HepG2 (cell line): ENCODE measurements around the gene TUBAL3. TPM values are rescaled to one million over a fixed set of nuclear protein-coding genes. Genes with fewer than 3 reads are reported as not detected.

Experiments used
- ATAC-seq: fragments of 200-7000 bp; cut with Tn5 transposase; 3 replicates; pipeline ENCODE4 v1.9.1; 2020; ENCODE audit warnings: mild to moderate bottlenecking, moderate library complexity
- BruUV-seq: library from RNA; stranded (reverse); fragments of 400-500 nt; replicated peaks from 2 replicates; lab custom pipeline; 2021; lab: Mats Ljungman, UMichigan
- CTCF ChIA-PET: fragments of 300-600 bp; formaldehyde crosslinking; extraction: SDS; loops from one replicate; lab custom pipeline; 2021; ENCODE audit warnings: low total read pairs, inconsistent platforms, low intra/inter-chr PET ratio; lab: Yijun Ruan, JAX
- POLR2A ChIA-PET: fragments of 350-600 bp; sonication (Branson Sonifier 250); formaldehyde crosslinking; loops from one replicate; lab custom pipeline; 2020; ENCODE audit warnings: antibody characterized with exemption, inconsistent platforms; lab: Yijun Ruan, JAX
- DNase-seq: peaks from one replicate; pipeline ENCODE4 v3.0.0-alpha.2; 2015; ENCODE audit warnings: low spot score
- FAIRE-seq: peaks from 3 replicates; lab custom pipeline; 2011; peaks lifted over from hg19 to GRCh38; lab: Jason Lieb, UNC
- H2AFZ ChIP-seq: one replicate; pipeline ENCODE4 v1.6.1; 2011; ENCODE audit warnings: low read length, inconsistent platforms
- H3K27ac ChIP-seq: fragments of 300-600 bp; 3 replicates; pipeline ENCODE4 v1.8.0; 2011; ENCODE audit warnings: mixed run types, mild to moderate bottlenecking, mixed read lengths, low read length, inconsistent platforms; ENCODE audit not compliant: insufficient read depth; ENCODE audit errors: extremely low read length
- H3K27me3 ChIP-seq, 2 experiments: fragments of 200-600 bp in 1 of 2; 2 replicates in 1 of 2; 3 replicates in 1 of 2; pipeline versions ENCODE4 v1.6.0 to v1.8.0; 2011; ENCODE audit warnings: low read length in 2 of 2, mild to moderate bottlenecking in 2 of 2, moderate library complexity in 2 of 2, inconsistent platforms in 1 of 2; ENCODE audit not compliant: insufficient read depth in 2 of 2, control insufficient read depth in 1 of 2
- H3K36me3 ChIP-seq, 2 experiments: fragments of 200-600 bp in 1 of 2; replicated peaks in 1 of 2; 2 replicates in 1 of 2; 3 replicates in 1 of 2; pipeline versions ENCODE4 v1.5.1 to v1.8.0; 2011; ENCODE audit warnings: low read length in 2 of 2, inconsistent platforms in 1 of 2; ENCODE audit not compliant: insufficient read depth in 2 of 2, control insufficient read depth in 1 of 2
- H3K4me1 ChIP-seq: 2 replicates; pipeline ENCODE4 v1.5.1; 2012; ENCODE audit warnings: low read length, inconsistent platforms; ENCODE audit not compliant: insufficient read depth
- H3K4me2 ChIP-seq: 2 replicates; pipeline ENCODE4 v1.6.0; 2011; ENCODE audit warnings: low read depth, low read length, inconsistent platforms
- H3K4me3 ChIP-seq, 3 experiments: fragments of 200-600 bp in 1 of 3; sonication (generic), shearing (Covaris generic) in 1 of 3; replicated peaks in 1 of 3; 2 replicates each; pipeline ENCODE4 v1.5.1; 2011 to 2016; ENCODE audit warnings: low read length in 3 of 3, inconsistent platforms in 2 of 3, low read depth in 2 of 3, mild to moderate bottlenecking in 2 of 3, control low read depth in 1 of 3, mixed read lengths in 1 of 3; ENCODE audit not compliant: insufficient read depth in 1 of 3
- H3K79me2 ChIP-seq: one replicate; pipeline ENCODE4 v1.6.1; 2011; ENCODE audit warnings: low read length, inconsistent platforms; ENCODE audit not compliant: insufficient read depth
- H3K9ac ChIP-seq: 2 replicates; pipeline ENCODE4 v1.6.0; 2011; ENCODE audit warnings: mild to moderate bottlenecking, low read depth, low read length, inconsistent platforms; ENCODE audit not compliant: insufficient read depth
- H3K9me3 ChIP-seq: 2 replicates; pipeline ENCODE4 v1.5.1; 2012; ENCODE audit warnings: mild to moderate bottlenecking, low read length
- H4K20me1 ChIP-seq: 2 replicates; pipeline ENCODE4 v1.6.0; 2011; ENCODE audit warnings: inconsistent platforms, mild to moderate bottlenecking, low read length, moderate library complexity; ENCODE audit not compliant: insufficient read depth
- ATRX ChIP-seq: sonication (generic); formaldehyde crosslinking; IDR thresholded peaks from 2 replicates; pipeline ENCODE4 v1.4.0; 2020; ENCODE audit warnings: missing genetic modification reagents, borderline replicate concordance
- BCL6 ChIP-seq: IDR thresholded peaks from 2 replicates; pipeline ENCODE4 v1.6.1; 2016; ENCODE audit warnings: missing genetic modification reagents, missing compliant biosample characterization
- CENPT ChIP-seq: sonication (generic); formaldehyde crosslinking; IDR thresholded peaks from 2 replicates; pipeline ENCODE4 v1.8.0; 2022; ENCODE audit warnings: low read depth, mild to moderate bottlenecking, moderate library complexity, missing genetic modification reagents
- FOXP1 ChIP-seq, 2 experiments: fragments of 450-650 bp in 1 of 2; IDR thresholded peaks; 2 replicates each; pipeline ENCODE4 v1.6.1; 2017 to 2018; ENCODE audit warnings: antibody characterized with exemption in 1 of 2
- GATAD2A ChIP-seq: IDR thresholded peaks from 2 replicates; pipeline ENCODE4 v1.6.1; 2016
- GMEB2 ChIP-seq: IDR thresholded peaks from 2 replicates; pipeline ENCODE4 v1.6.1; 2016; ENCODE audit warnings: missing biosample characterization, missing genetic modification reagents, low read depth
- HMG20A ChIP-seq: IDR thresholded peaks from 2 replicates; pipeline ENCODE4 v1.6.1; 2016; ENCODE audit warnings: borderline replicate concordance
- HNF4G ChIP-seq, 2 experiments: sonication (generic) in 1 of 2; formaldehyde crosslinking in 1 of 2; IDR thresholded peaks; 2 replicates each; pipeline versions ENCODE4 v1.4.0 to v1.6.1; 2011 to 2020; ENCODE audit warnings: borderline replicate concordance in 2 of 2, low read depth in 2 of 2, mild to moderate bottlenecking in 2 of 2, low read length in 1 of 2, missing genetic modification reagents in 1 of 2, moderate library complexity in 1 of 2
- KAT8 ChIP-seq: IDR thresholded peaks from 2 replicates; pipeline ENCODE4 v1.6.1; 2016; ENCODE audit warnings: missing genetic modification reagents, missing compliant biosample characterization
- NR2F2 ChIP-seq: IDR thresholded peaks from 2 replicates; pipeline ENCODE4 v1.6.1; 2012; ENCODE audit warnings: low read depth, inconsistent platforms, borderline replicate concordance
- PPARG ChIP-seq: conservative IDR thresholded peaks from 2 replicates; pipeline ENCODE4 v1.6.1; 2016; ENCODE audit warnings: missing biosample characterization, missing genetic modification reagents
- RFXANK ChIP-seq: IDR thresholded peaks from 2 replicates; pipeline ENCODE4 v1.6.1; 2016
- SAP130 ChIP-seq: IDR thresholded peaks from 2 replicates; pipeline ENCODE4 v1.6.1; 2016; ENCODE audit warnings: low read depth
- SIN3A ChIP-seq: IDR thresholded peaks from 2 replicates; pipeline ENCODE4 v1.6.1; 2011; ENCODE audit warnings: low read depth, mild to moderate bottlenecking, control low read depth, low read length, borderline replicate concordance
- SOX13 ChIP-seq, 3 experiments: fragments of 450-650 bp in 1 of 3; sonication (generic) in 1 of 3; formaldehyde crosslinking in 1 of 3; IDR thresholded peaks in 2 of 3; conservative IDR thresholded peaks in 1 of 3; 2 replicates each; pipeline versions ENCODE4 v1.5.0 to v1.6.1; 2016 to 2020; ENCODE audit warnings: antibody characterized with exemption in 1 of 3, mild to moderate bottlenecking in 1 of 3, missing compliant biosample characterization in 1 of 3, missing genetic modification reagents in 1 of 3, moderate library complexity in 1 of 3
- ZKSCAN5 ChIP-seq: sonication (generic); formaldehyde crosslinking; IDR thresholded peaks from 2 replicates; pipeline ENCODE4 v1.5.1; 2020; ENCODE audit warnings: mild to moderate bottlenecking, missing genetic modification reagents
- WGBS: methylation state at CpG from one replicate; pipeline ENCODE4 v1.1.6; 2017; ENCODE audit warnings: low lambda C conversion rate; 5-methylcytosine and 5-hydroxymethylcytosine counted together
- in situ Hi-C: cut with HindIII; loops from 2 replicates; pipeline ENCODE4 v1.10.0; 2017; ENCODE audit warnings: low pct_unique_long_range_greater_than_20kb; ENCODE audit not compliant: extremely low pct_ligation_motif_present
- intact Hi-C: fragments of 100-400 bp; cut with micrococcal nuclease; formaldehyde crosslinking; loops from one replicate; pipeline ENCODE4 v1.10.0; 2022; ENCODE audit not compliant: unreplicated experiment
- polyA plus RNA-seq, 8 experiments: library from polyadenylated mRNA; depleted of rRNA in 3 of 8; stranded (reverse) in 7 of 8; unstranded in 1 of 8; fragments of >200 nt; fragmentation: Illumina TruSeq in 4 of 8; extraction: Trizol in 4 of 8; gene quantifications; 2 replicates each; pipeline versions ENCODE4 v1.2.1 to v1.2.3, GENCODE V29; 2011 to 2016; ENCODE audit warnings: low read depth in 4 of 8, missing spikeins in 1 of 8, mixed read lengths in 1 of 8; ENCODE audit not compliant: insufficient read depth in 1 of 8
- total RNA-seq, 5 experiments: library from RNA; depleted of rRNA; stranded (reverse); fragments of >200 nt; fragmentation: Illumina TruSeq; extraction: Trizol; gene quantifications; 2 replicates each; pipeline ENCODE4 v1.2.3, GENCODE V29; 2016; ENCODE audit warnings: low read depth in 1 of 5

TUBAL3 gene
- total and polyA plus RNA-seq, 2 of the 13 experiments (the other 11 are each of a cell fraction or from before 2014, with no cell fraction given), result 0.07 to 0.26 TPM

GRCh38 chr10:5449227-5449626 is 44.6 kb upstream of the TUBAL3 start:
- WGBS, result 15% methylated on average over 2 of the region's 2 CpGs
- no peak for DNase-seq
- Histone ChIP-seq H3K27ac (peak overlapping the region; percentile 71), H3K36me3 (peaks cover 9 to 22% of the 10 kb centered on the region in 2 experiments), H3K4me1 (peaks cover 18% of the 10 kb centered on the region), H2AFZ (no peak overlapping the region), H3K4me2 (peak overlapping the region; percentile 90), H3K9me3 (no peaks in the 10 kb centered on the region), H3K79me2 (peaks cover 56% of the 10 kb centered on the region), H3K27me3 (no peaks in the 10 kb centered on the region; a peak in 1 of 5 replicates), H3K9ac (peak overlapping the region; percentile 88), H3K4me3 (peak overlapping the region; percentile 74 to 96 (median 77)), H4K20me1 (peaks cover 11% of the 10 kb centered on the region)
- no peak for FAIRE-seq
- ChIA-PET POLR2A (interaction anchor here (3.3 kb wide), 1 partner anchor 98 kb away, joined by 73 read pairs; no protein-coding TSS in a partner anchor), CTCF (no interaction called here)
- TSS peak; percentile 70 for BruUV-seq
- ATAC-seq, result no peak
- in situ Hi-C loops (no loop called here), intact Hi-C loops (loop anchor here (10.0 kb wide), 1 partner anchor 66 kb away; no protein-coding TSS in a partner anchor)
- no peak for TF ChIP-seq ATRX (CRISPR knock-in tag)

DNA sequence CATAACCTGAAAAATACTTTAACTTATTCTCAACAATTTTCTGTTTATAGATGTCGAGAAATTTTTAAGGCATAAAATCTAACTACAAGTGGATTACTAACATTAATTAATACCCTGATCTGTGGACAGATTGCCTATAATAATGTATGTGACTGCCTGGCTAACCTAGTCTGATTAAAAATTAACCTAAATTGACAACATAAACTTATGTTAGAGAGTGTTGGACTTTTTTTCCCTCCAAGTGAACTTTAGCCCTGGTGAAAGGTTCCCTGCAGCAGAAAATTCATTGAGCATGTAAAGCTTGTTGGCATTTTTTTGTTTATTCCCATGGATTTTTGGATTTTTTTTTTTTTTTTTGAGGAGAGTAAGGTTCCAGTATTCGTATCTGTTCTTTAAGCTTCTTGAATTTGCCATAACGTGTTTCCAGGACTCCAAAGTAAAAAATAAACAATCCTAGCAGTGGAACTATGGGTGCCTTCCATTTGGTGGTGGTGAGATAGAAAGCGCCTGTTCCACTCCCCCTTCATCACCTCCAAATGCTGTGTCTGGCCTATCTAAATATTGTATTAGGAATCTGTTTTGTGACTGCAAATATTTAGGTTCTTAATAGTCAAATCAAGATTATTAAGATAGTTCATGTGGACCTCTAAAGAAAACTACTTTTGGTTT is 43.8 kb upstream of the TUBAL3 start:
- peak overlapping the region; percentile 90 for H3K4me2 ChIP-seq
- no TSS peak for BruUV-seq
- H4K20me1 ChIP-seq, result peaks cover 11% of the 10 kb centered on the region
- H3K4me1 ChIP-seq, result peaks cover 18% of the 10 kb centered on the region
- peak; percentile 69 for ATAC-seq
- no peaks in the 10 kb centered on the region for H3K9me3 ChIP-seq
- peaks cover 3 to 14% of the 10 kb centered on the region in 2 experiments; a peak in 4 of 5 replicates for H3K36me3 ChIP-seq
- in situ Hi-C loops, result no loop called here
- peak overlapping the region; percentile 88 for H3K9ac ChIP-seq
- H2AFZ ChIP-seq, result no peak overlapping the region
- H3K79me2 ChIP-seq, result peaks cover 56% of the 10 kb centered on the region
- 1% methylated on average over 4 of the region's 4 CpGs for WGBS
- CTCF ChIA-PET, result no interaction called here
- peak; percentile 69 for FAIRE-seq
- peak; percentile 69 for DNase-seq
- H3K27ac ChIP-seq, result peak overlapping the region; percentile 71
- intact Hi-C loops, result loop anchor here (10.0 kb wide), 1 partner anchor 66 kb away; no protein-coding TSS in a partner anchor
- no peaks in the 10 kb centered on the region; a peak in 1 of 5 replicates for H3K27me3 ChIP-seq
- POLR2A ChIA-PET, result interaction anchor here (0.8 to 3.3 kb wide), 10 partner anchors 13 to 442 kb away, joined by 3 to 73 read pairs (median 6); partner anchors contain the start of genes ANKRD16 and FBH1
- H3K4me3 ChIP-seq, result peak overlapping the region; percentile 74 to 96 (median 77)
- TF ChIP-seq HMG20A (CRISPR knock-in tag) (0 out of 2 replicates have a peak, but pooled peaks have one; percentile 39), BCL6 (CRISPR knock-in tag) (0 out of 2 replicates have a peak, but pooled peaks have one; percentile 21), GMEB2 (CRISPR knock-in tag) (no peak), PPARG (CRISPR knock-in tag) (peak; percentile 77), FOXP1 (IDR thresholded peaks at IDR 0.05) (no peak), FOXP1 (CRISPR knock-in tag; IDR thresholded peaks at IDR 0.05) (0 out of 2 replicates have a peak, but pooled peaks have one; percentile 20), CENPT (CRISPR knock-in tag) (no peak), HNF4G (IDR thresholded peaks at IDR 0.05; ENCODE audit: borderline replicate concordance, low read depth, low read length) (peak; percentile 82), HNF4G (CRISPR knock-in tag; IDR thresholded peaks at IDR 0.05; ENCODE audit: borderline replicate concordance, low read depth) (no peak), NR2F2 (0 out of 2 replicates have a peak, but pooled peaks have one; percentile 16), SOX13 (IDR thresholded peaks at IDR 0.05) (no peak), SOX13 (CRISPR knock-in tag; conservative IDR thresholded peaks at IDR 0.05 in 1 of 2, IDR thresholded peaks at IDR 0.05 in 1 of 2) (peak in 1 of 2 experiments; percentile 19; a peak in 1 of 4 replicates), KAT8 (CRISPR knock-in tag) (no peak), SIN3A (0 out of 2 replicates have a peak, but pooled peaks have one; percentile 29), RFXANK (CRISPR knock-in tag) (no peak), SAP130 (CRISPR knock-in tag) (peak; percentile 74), GATAD2A (CRISPR knock-in tag) (peak; percentile 37), ZKSCAN5 (CRISPR knock-in tag) (peak; percentile 97)
